HEK293 (cell line): ENCODE results near the gene NTMT1.

Experiments
- CTCF ChIA-PET: fragments of 350-600 bp; formaldehyde crosslinking; extraction: SDS; loops from one replicate; lab custom pipeline; 2021; ENCODE audit warnings: antibody characterized with exemption; lab: Yijun Ruan, JAX
- POLR2A ChIA-PET: fragments of 300-600 bp; formaldehyde crosslinking; extraction: SDS; loops from one replicate; lab custom pipeline; 2020; ENCODE audit warnings: antibody characterized with exemption, inconsistent platforms; lab: Yijun Ruan, JAX
- H3K27ac ChIP-seq: fragments of 200-500 bp; sonication (Bioruptor generic); 2 replicates; pipeline ENCODE4 v1.5.1; 2014; ENCODE audit warnings: low read depth, low read length, control low read depth, inconsistent platforms; ENCODE audit errors: extremely low read depth
- H3K36me3 ChIP-seq, 2 experiments: fragments of 200-500 bp in 1 of 2; sonication (Bioruptor generic) in 1 of 2; 1 replicate in 1 of 2; 2 replicates in 1 of 2; pipeline ENCODE4 v1.5.1; 2014 to 2017; ENCODE audit warnings: inconsistent platforms in 2 of 2, low read length in 2 of 2; ENCODE audit not compliant: control insufficient read depth in 2 of 2, insufficient read depth in 1 of 2
- H3K4me1 ChIP-seq: fragments of 200-500 bp; sonication (Bioruptor generic); 2 replicates; pipeline ENCODE4 v1.5.1; 2014; ENCODE audit warnings: mild to moderate bottlenecking, low read length, inconsistent platforms; ENCODE audit not compliant: control insufficient read depth, insufficient read depth
- H3K4me3 ChIP-seq: 2 replicates; pipeline ENCODE4 v1.5.1; 2011; ENCODE audit warnings: low read depth, mild to moderate bottlenecking, control low read depth, low read length, moderate library complexity
- H3K9me3 ChIP-seq: fragments of 200-500 bp; sonication (Bioruptor generic); 2 replicates; pipeline ENCODE4 v1.5.1; 2014; ENCODE audit warnings: low read depth, low read length, inconsistent platforms; ENCODE audit not compliant: control insufficient read depth, insufficient read depth
- BCL11A ChIP-seq: fragments of 450-650 bp; formaldehyde crosslinking; IDR thresholded peaks from 2 replicates; pipeline ENCODE4 v1.5.1; 2016; ENCODE audit warnings: low read depth, missing biosample characterization, missing genetic modification characterization
- EGR2 ChIP-seq: fragments of 450-650 bp; formaldehyde crosslinking; IDR thresholded peaks from 2 replicates; pipeline ENCODE4 v1.5.1; 2016; ENCODE audit warnings: low read depth, missing biosample characterization, missing genetic modification characterization
- MYNN ChIP-seq: fragments of 450-650 bp; formaldehyde crosslinking; IDR thresholded peaks from 2 replicates; pipeline ENCODE4 v1.5.1; 2016; ENCODE audit warnings: missing biosample characterization, missing genetic modification characterization, borderline replicate concordance
- TRIM28 ChIP-seq: IDR thresholded peaks from 2 replicates; pipeline ENCODE4 v1.6.1; 2011; ENCODE audit warnings: low read length, control low read depth, borderline replicate concordance
- ZFHX2 ChIP-seq: fragments of 450-650 bp; formaldehyde crosslinking; conservative IDR thresholded peaks from 2 replicates; pipeline ENCODE4 v1.5.1; 2016; ENCODE audit warnings: missing biosample characterization, missing genetic modification characterization
- ZNF175 ChIP-seq: fragments of 450-650 bp; formaldehyde crosslinking; IDR thresholded peaks from 2 replicates; pipeline ENCODE4 v1.5.1; 2016; ENCODE audit warnings: missing biosample characterization, missing genetic modification characterization
- ZNF19 ChIP-seq: fragments of 450-650 bp; formaldehyde crosslinking; IDR thresholded peaks from 2 replicates; pipeline ENCODE4; 2016; ENCODE audit warnings: missing biosample characterization, missing genetic modification characterization, low read depth
- ZNF223 ChIP-seq: fragments of 450-650 bp; formaldehyde crosslinking; IDR thresholded peaks from 2 replicates; pipeline ENCODE4 v1.5.1; 2016; ENCODE audit warnings: missing biosample characterization, missing genetic modification characterization
- ZNF341 ChIP-seq: fragments of 450-650 bp; formaldehyde crosslinking; IDR thresholded peaks from 2 replicates; pipeline ENCODE4; 2016; ENCODE audit warnings: low read depth, missing biosample characterization, missing genetic modification characterization
- ZNF394 ChIP-seq: fragments of 450-650 bp; formaldehyde crosslinking; IDR thresholded peaks from 2 replicates; pipeline ENCODE4 v1.5.1; 2016; ENCODE audit warnings: missing biosample characterization, missing genetic modification characterization, mild to moderate bottlenecking, moderate library complexity, borderline replicate concordance
- ZNF623 ChIP-seq: fragments of 450-650 bp; formaldehyde crosslinking; IDR thresholded peaks from 2 replicates; pipeline ENCODE4 v1.5.1; 2016; ENCODE audit warnings: missing biosample characterization, missing genetic modification characterization
- ZNF624 ChIP-seq: fragments of 450-650 bp; formaldehyde crosslinking; IDR thresholded peaks from 2 replicates; pipeline ENCODE4 v1.5.1; 2017; ENCODE audit warnings: missing biosample characterization, missing genetic modification characterization
- ZNF629 ChIP-seq: fragments of 450-650 bp; formaldehyde crosslinking; IDR thresholded peaks from 2 replicates; pipeline ENCODE4 v1.5.1; 2017; ENCODE audit warnings: missing biosample characterization, missing genetic modification characterization
- ZNF785 ChIP-seq: fragments of 450-650 bp; formaldehyde crosslinking; IDR thresholded peaks from 2 replicates; pipeline ENCODE4 v1.5.1; 2016; ENCODE audit warnings: missing biosample characterization, missing genetic modification characterization
- ZXDB ChIP-seq: fragments of 450-650 bp; formaldehyde crosslinking; IDR thresholded peaks from 2 replicates; pipeline ENCODE4 v1.5.1; 2016; ENCODE audit warnings: missing biosample characterization, missing genetic modification characterization
- TF ChIP-seq, protein P1 (sequence below): fragments of 450-650 bp; formaldehyde crosslinking; IDR thresholded peaks from 2 replicates; pipeline ENCODE4 v1.5.1; 2016; ENCODE audit warnings: missing biosample characterization, missing genetic modification characterization
- TF ChIP-seq, protein P2 (sequence below): fragments of 450-650 bp; formaldehyde crosslinking; IDR thresholded peaks from 2 replicates; pipeline ENCODE4 v1.5.1; 2016; ENCODE audit warnings: missing biosample characterization, missing genetic modification characterization

Gene NTMT1

DNA sequence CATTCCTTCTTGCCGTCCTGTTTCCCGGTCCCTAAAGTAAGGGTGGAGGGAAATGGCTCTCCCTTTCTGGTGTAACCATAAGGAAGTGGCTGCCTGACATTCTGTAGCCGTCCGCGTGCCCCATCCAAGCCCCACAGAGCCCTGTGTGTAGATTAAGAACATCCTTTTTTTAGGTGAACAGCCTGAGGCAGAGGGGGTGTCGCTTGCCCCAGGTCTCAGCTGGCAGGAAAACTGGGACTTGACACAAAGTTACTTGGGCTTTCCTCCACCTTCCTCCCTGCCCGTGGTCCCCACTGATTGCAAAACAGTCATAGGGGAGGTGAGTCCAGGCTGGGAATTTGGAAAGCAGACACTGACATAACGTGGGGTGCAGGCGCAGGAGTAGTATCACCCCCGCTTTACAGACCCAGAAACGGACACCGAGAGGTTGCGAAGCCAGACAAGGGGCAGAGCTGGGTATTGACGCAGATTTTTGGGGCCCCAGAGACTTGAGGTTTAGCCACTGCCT lies 27.8 kb upstream of the NTMT1 start:
- no peak overlapping the region for H3K27ac ChIP-seq
- ChIA-PET CTCF (no interaction called here), POLR2A (interaction anchor here (0.5 to 1.3 kb wide), 2 partner anchors 10 to 97 kb away, joined by 3 read pairs; no protein-coding TSS in a partner anchor)
- TF ChIP-seq ZNF223 (tag by site-specific recombination) (no peak), ZNF394 (tag by site-specific recombination) (no peak), TRIM28 (no peak), EGR2 (tag by site-specific recombination) (no peak), ZNF175 (tag by site-specific recombination) (no peak), BCL11A (tag by site-specific recombination) (no peak), ZNF624 (tag by site-specific recombination) (no peak), ZNF785 (tag by site-specific recombination) (no peak), ZNF629 (tag by site-specific recombination) (no peak), ZFHX2 (tag by site-specific recombination) (no peak)
- TF ChIP-seq, protein P1, sequence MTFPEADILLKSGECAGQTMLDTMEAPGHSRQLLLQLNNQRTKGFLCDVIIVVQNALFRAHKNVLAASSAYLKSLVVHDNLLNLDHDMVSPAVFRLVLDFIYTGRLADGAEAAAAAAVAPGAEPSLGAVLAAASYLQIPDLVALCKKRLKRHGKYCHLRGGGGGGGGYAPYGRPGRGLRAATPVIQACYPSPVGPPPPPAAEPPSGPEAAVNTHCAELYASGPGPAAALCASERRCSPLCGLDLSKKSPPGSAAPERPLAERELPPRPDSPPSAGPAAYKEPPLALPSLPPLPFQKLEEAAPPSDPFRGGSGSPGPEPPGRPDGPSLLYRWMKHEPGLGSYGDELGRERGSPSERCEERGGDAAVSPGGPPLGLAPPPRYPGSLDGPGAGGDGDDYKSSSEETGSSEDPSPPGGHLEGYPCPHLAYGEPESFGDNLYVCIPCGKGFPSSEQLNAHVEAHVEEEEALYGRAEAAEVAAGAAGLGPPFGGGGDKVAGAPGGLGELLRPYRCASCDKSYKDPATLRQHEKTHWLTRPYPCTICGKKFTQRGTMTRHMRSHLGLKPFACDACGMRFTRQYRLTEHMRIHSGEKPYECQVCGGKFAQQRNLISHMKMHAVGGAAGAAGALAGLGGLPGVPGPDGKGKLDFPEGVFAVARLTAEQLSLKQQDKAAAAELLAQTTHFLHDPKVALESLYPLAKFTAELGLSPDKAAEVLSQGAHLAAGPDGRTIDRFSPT (tag by site-specific recombination), result no peak
- no peak overlapping the region for H3K4me3 ChIP-seq
- H3K36me3 ChIP-seq, result no peaks in the 10 kb centered on the region
- H3K4me1 ChIP-seq, result no peaks in the 10 kb centered on the region
- no peaks in the 10 kb centered on the region for H3K9me3 ChIP-seq

DNA sequence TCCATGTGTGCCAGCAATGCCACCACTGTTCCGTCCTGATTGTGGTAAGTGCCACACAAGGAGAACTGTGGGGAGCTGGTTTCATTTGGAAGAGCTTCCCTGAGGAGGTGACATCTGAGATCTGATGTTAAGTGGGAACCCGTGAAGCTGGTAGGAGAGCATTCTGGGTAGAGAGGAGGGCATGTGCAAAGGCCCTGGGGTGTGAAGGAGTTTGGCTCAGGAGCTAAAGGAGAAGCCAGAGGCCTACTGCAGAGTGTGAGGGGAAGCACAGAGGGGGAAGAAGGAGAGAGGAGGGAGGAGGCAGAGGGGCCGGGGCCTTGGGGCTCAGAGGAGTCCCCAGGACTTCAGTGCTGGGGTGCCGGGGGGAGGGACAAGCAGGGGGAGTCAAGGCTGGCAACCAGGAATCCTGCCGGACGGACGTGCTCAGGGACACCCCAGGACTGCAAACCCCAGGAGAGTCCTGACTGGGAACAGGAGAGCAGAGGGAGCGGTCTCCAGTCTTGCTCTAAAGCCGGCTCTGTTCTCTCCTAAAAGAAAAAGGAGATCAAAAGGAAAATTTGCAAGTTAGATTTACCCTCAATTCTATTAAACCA lies 24.8 kb upstream of the NTMT1 start:
- Histone ChIP-seq H3K4me1 (no peaks in the 10 kb centered on the region), H3K27ac (no peak overlapping the region), H3K4me3 (no peak overlapping the region), H3K9me3 (no peaks in the 10 kb centered on the region), H3K36me3 (no peaks in the 10 kb centered on the region)
- TF ChIP-seq MYNN (tag by site-specific recombination), result no peak
- TF ChIP-seq ZNF623 (tag by site-specific recombination), result peak; percentile 99
- no peak for TF ChIP-seq ZXDB
- TF ChIP-seq ZNF19 (tag by site-specific recombination), result no peak
- peak; percentile 37 for TF ChIP-seq ZNF341
- TF ChIP-seq, protein P2, sequence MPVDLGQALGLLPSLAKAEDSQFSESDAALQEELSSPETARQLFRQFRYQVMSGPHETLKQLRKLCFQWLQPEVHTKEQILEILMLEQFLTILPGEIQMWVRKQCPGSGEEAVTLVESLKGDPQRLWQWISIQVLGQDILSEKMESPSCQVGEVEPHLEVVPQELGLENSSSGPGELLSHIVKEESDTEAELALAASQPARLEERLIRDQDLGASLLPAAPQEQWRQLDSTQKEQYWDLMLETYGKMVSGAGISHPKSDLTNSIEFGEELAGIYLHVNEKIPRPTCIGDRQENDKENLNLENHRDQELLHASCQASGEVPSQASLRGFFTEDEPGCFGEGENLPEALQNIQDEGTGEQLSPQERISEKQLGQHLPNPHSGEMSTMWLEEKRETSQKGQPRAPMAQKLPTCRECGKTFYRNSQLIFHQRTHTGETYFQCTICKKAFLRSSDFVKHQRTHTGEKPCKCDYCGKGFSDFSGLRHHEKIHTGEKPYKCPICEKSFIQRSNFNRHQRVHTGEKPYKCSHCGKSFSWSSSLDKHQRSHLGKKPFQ (tag by site-specific recombination), result peak; percentile 14; the same call in 1 of the 2 replicates
- no peak for TF ChIP-seq ZNF223 (tag by site-specific recombination)
- CTCF ChIA-PET, result interaction anchor here (0.7 to 2.5 kb wide), 4 partner anchors 10 to 469 kb away, joined by 3 to 8 read pairs (median 6); no protein-coding TSS in a partner anchor
- POLR2A ChIA-PET, result interaction anchor here (0.5 to 1.0 kb wide), 2 partner anchors 23 to 373 kb away, joined by 3 read pairs; no protein-coding TSS in a partner anchor
